Measurements from ENCODE around the gene ANKRD53. TPM values are rescaled to one million over a fixed set of nuclear protein-coding genes. Genes with fewer than 3 reads are reported as not detected.

Gene ANKRD53
- total and polyA plus RNA-seq, 2 donors (not counting 3 experiments of a cell fraction or from before 2014, with no cell fraction given): 1.3 to 1.4 TPM

DNA sequence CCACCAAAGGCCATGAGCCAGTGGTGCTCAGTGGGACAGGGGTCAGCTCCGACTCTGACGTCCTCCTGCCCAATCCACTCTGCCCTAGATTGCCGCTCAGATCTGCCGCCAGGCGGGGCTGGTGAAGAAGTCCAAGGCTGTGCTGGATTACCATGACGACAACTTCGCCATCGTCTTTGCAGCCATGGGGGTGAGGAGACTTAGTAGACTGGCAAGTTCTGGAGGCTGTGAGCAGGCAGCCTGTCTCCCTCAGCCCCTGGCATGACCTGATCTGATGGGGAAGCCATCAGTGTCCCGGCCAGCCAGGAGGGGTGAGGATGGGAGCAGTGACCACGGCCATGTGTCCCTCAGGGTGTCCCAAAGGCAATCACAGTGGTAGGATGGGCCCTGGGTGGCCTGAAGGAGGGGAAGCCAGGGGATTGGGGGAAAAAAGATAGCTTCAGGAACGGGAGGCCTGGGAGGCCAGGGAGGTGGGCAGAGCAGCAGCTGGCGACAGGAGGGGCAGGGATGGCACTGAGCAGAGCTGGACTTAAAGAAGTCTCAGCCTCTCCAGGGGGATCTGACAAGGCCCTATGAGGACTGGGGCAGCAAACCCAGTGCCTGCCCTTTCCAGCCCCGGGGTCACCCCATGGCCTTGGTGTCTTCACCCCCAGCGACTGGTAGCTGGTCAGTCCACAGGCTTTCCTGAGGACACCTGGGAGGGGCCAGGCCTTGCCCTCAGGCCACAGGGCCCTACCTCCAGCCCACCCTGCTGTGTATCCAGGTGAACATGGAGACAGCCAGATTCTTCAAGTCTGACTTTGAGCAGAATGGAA is 17.4 kb upstream of the ANKRD53 start:
- CTCF ChIA-PET: interaction anchor here (0.6 to 10.3 kb wide), 9 partner anchors 11 to 94 kb away, joined by 3 to 84 read pairs (median 3); no protein-coding TSS in a partner anchor
- no peak overlapping the region for H2AFZ ChIP-seq (ENCODE audit: low read depth, low read length)
- intact Hi-C loops (cut with micrococcal nuclease): no loop called here

More for the DNA sequence above, 17.4 kb upstream of the ANKRD53 start:
- Histone ChIP-seq H3K4me2 (ENCODE audit: insufficient read depth, low read length) (no peak overlapping the region), H4K20me1 (replicated peaks; ENCODE audit: control insufficient read depth, extremely low read depth, insufficient read depth, low read length) (no peaks in the 10 kb centered on the region), H3K9ac (replicated peaks; ENCODE audit: extremely low read depth, insufficient read depth, low read length) (no peak overlapping the region), H3K36me3 (ENCODE audit: control insufficient read depth in 2 of 2, extremely low read depth in 1 of 2, insufficient read depth in 2 of 2, low read length in 2 of 2) (no peaks in the 10 kb centered on the region), H3K9me1 (replicated peaks; ENCODE audit: control insufficient read depth, extremely low read depth, insufficient read depth, low read length) (no peaks in the 10 kb centered on the region), H3K79me2 (ENCODE audit: control insufficient read depth, insufficient read depth, low read length) (no peaks in the 10 kb centered on the region), H3K4me3 (replicated peaks in 1 of 3; ENCODE audit: insufficient read depth in 1 of 3, low read depth in 1 of 3, low read length in 3 of 3) (no peak overlapping the region), H3K9me3 (replicated peaks; ENCODE audit: control insufficient read depth, insufficient read depth, low read length) (no peaks in the 10 kb centered on the region), H3K27ac (ENCODE audit: insufficient read depth, low read depth, low read length) (no peak overlapping the region), H3K4me1 (ENCODE audit: control insufficient read depth, extremely low read depth, insufficient read depth, low read length) (peaks cover 5% of the 10 kb centered on the region), H3K27me3 (ENCODE audit: control insufficient read depth in 2 of 2, insufficient read depth in 2 of 2, low read length in 2 of 2) (peaks cover 13 to 18% of the 10 kb centered on the region in 2 experiments)
- POLR2A ChIA-PET: interaction anchor here (1.0 kb wide), 1 partner anchor 13 kb away, joined by 3 read pairs; no protein-coding TSS in a partner anchor
- no peak for DNase-seq (ENCODE audit: low read depth, low spot score)
- BruUV-seq (replicated peaks): no TSS peak
- TF ChIP-seq GATA2 (IDR thresholded peaks at IDR 0.05; ENCODE audit: insufficient read depth, insufficient read length, low read depth, low read length) (no peak), MYC (IDR thresholded peaks at IDR 0.05; ENCODE audit: low read depth, low read length) (no peak), POLR2A (IDR thresholded peaks at IDR 0.05; ENCODE audit: low read depth, low read length) (no peak), POLR2AphosphoS5 (IDR thresholded peaks at IDR 0.05; ENCODE audit: insufficient read depth, low read depth, low read length) (no peak), JUN (IDR thresholded peaks at IDR 0.05; ENCODE audit: borderline replicate concordance, insufficient read depth, insufficient read length, low read depth) (no peak), FOS (IDR thresholded peaks at IDR 0.05; ENCODE audit: borderline replicate concordance, insufficient read depth, low read length) (no peak), EZH2 (IDR thresholded peaks at IDR 0.05; ENCODE audit: borderline replicate concordance, low read depth, low read length, severe bottlenecking) (no peak)
- TF ChIP-seq, protein P1, sequence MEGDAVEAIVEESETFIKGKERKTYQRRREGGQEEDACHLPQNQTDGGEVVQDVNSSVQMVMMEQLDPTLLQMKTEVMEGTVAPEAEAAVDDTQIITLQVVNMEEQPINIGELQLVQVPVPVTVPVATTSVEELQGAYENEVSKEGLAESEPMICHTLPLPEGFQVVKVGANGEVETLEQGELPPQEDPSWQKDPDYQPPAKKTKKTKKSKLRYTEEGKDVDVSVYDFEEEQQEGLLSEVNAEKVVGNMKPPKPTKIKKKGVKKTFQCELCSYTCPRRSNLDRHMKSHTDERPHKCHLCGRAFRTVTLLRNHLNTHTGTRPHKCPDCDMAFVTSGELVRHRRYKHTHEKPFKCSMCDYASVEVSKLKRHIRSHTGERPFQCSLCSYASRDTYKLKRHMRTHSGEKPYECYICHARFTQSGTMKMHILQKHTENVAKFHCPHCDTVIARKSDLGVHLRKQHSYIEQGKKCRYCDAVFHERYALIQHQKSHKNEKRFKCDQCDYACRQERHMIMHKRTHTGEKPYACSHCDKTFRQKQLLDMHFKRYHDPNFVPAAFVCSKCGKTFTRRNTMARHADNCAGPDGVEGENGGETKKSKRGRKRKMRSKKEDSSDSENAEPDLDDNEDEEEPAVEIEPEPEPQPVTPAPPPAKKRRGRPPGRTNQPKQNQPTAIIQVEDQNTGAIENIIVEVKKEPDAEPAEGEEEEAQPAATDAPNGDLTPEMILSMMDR (IDR thresholded peaks at IDR 0.05; ENCODE audit: extremely low read depth in 1 of 2, insufficient read depth in 1 of 2, low read depth in 1 of 2, low read length in 2 of 2): no peak
- TF ChIP-seq, protein P2, sequence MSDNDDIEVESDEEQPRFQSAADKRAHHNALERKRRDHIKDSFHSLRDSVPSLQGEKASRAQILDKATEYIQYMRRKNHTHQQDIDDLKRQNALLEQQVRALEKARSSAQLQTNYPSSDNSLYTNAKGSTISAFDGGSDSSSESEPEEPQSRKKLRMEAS (IDR thresholded peaks at IDR 0.05; ENCODE audit: insufficient read depth, insufficient read length): no peak
- FAIRE-seq: no peak
- dilution Hi-C loops (cut with MboI; ENCODE audit: extremely low pct_ligation_motif_present, low sequenced_read_pairs): no loop called here

Measured in endothelial cell of umbilical vein (primary cell).